ENCODE data around the gene SCAANT1. TPM values are rescaled to one million over a fixed set of nuclear protein-coding genes. Genes with fewer than 3 reads are reported as not detected.

Gene SCAANT1
- not detected in 2 replicates for total RNA-seq (2014; rRNA removed; shearing (Covaris generic); ENCODE audit: low replicate concordance)

- in situ Hi-C loops (cut with HindIII; ENCODE audit: low pct_unique_long_range_greater_than_20kb, low sequenced_read_pairs) = no loop called here
- DNase-seq (ENCODE audit: low read depth) = peak; percentile 87
These were observed at the start of gene SCAANT1 for GRCh38 chr3:63911873-63912767. SCAANT1 (minus strand) TSS chr3:63912383.

GRCh38 chr3:63961891-63962290 lies 49.7 kb upstream of the SCAANT1 start:
- DNase-seq (ENCODE audit: low read depth) = peak; percentile 33
- in situ Hi-C loops (cut with HindIII; ENCODE audit: low pct_unique_long_range_greater_than_20kb, low sequenced_read_pairs) = no loop called here

- peak; percentile 63 for DNase-seq (ENCODE audit: low read depth)
- in situ Hi-C loops (cut with HindIII; ENCODE audit: low pct_unique_long_range_greater_than_20kb, low sequenced_read_pairs) = no loop called here
These were observed 48.0 kb upstream of the SCAANT1 start for GRCh38 chr3:63960048-63960711.

- DNase-seq (ENCODE audit: low read depth) = no peak
- in situ Hi-C loops (cut with HindIII; ENCODE audit: low pct_unique_long_range_greater_than_20kb, low sequenced_read_pairs) = no loop called here
These were observed 47.0 kb upstream of the SCAANT1 start for GRCh38 chr3:63959146-63959545.

- DNase-seq (ENCODE audit: low read depth) = peak; percentile 14
- in situ Hi-C loops (cut with HindIII; ENCODE audit: low pct_unique_long_range_greater_than_20kb, low sequenced_read_pairs) = no loop called here
These were observed 43.8 kb upstream of the SCAANT1 start for GRCh38 chr3:63955830-63956545.

GRCh38 chr3:63955036-63955650 lies 43.0 kb upstream of the SCAANT1 start:
- DNase-seq (ENCODE audit: low read depth) = no peak
- in situ Hi-C loops (cut with HindIII; ENCODE audit: low pct_unique_long_range_greater_than_20kb, low sequenced_read_pairs) = no loop called here

GRCh38 chr3:63954182-63954581 lies 42.0 kb upstream of the SCAANT1 start:
- no peak for DNase-seq (ENCODE audit: low read depth)
- in situ Hi-C loops (cut with HindIII; ENCODE audit: low pct_unique_long_range_greater_than_20kb, low sequenced_read_pairs) = no loop called here

- in situ Hi-C loops (cut with HindIII; ENCODE audit: low pct_unique_long_range_greater_than_20kb, low sequenced_read_pairs) = no loop called here
- no peak for DNase-seq (ENCODE audit: low read depth)
These were observed 40.0 kb upstream of the SCAANT1 start for GRCh38 chr3:63952248-63952594.

GRCh38 chr3:63951492-63952247 lies 39.5 kb upstream of the SCAANT1 start:
- in situ Hi-C loops (cut with HindIII; ENCODE audit: low pct_unique_long_range_greater_than_20kb, low sequenced_read_pairs) = no loop called here

GRCh38 chr3:63950698-63951097 lies 38.5 kb upstream of the SCAANT1 start:
- no peak for DNase-seq (ENCODE audit: low read depth)
- in situ Hi-C loops (cut with HindIII; ENCODE audit: low pct_unique_long_range_greater_than_20kb, low sequenced_read_pairs) = no loop called here

More at GRCh38 chr3:63951492-63952247, 39.5 kb upstream of the SCAANT1 start:
- no peak for DNase-seq (ENCODE audit: low read depth)

GRCh38 chr3:63949005-63949404 lies 36.8 kb upstream of the SCAANT1 start:
- in situ Hi-C loops (cut with HindIII; ENCODE audit: low pct_unique_long_range_greater_than_20kb, low sequenced_read_pairs) = no loop called here
- DNase-seq (ENCODE audit: low read depth) = no peak

GRCh38 chr3:63947594-63947993 lies 35.4 kb upstream of the SCAANT1 start:
- DNase-seq (ENCODE audit: low read depth) = no peak
- in situ Hi-C loops (cut with HindIII; ENCODE audit: low pct_unique_long_range_greater_than_20kb, low sequenced_read_pairs) = no loop called here

GRCh38 chr3:63946753-63947152 lies 34.6 kb upstream of the SCAANT1 start:
- DNase-seq (ENCODE audit: low read depth) = no peak
- in situ Hi-C loops (cut with HindIII; ENCODE audit: low pct_unique_long_range_greater_than_20kb, low sequenced_read_pairs) = no loop called here

- no peak for DNase-seq (ENCODE audit: low read depth)
- in situ Hi-C loops (cut with HindIII; ENCODE audit: low pct_unique_long_range_greater_than_20kb, low sequenced_read_pairs) = no loop called here
These were observed 33.4 kb upstream of the SCAANT1 start for GRCh38 chr3:63945558-63946096.

- in situ Hi-C loops (cut with HindIII; ENCODE audit: low pct_unique_long_range_greater_than_20kb, low sequenced_read_pairs) = no loop called here
- DNase-seq (ENCODE audit: low read depth) = no peak
These were observed 31.5 kb upstream of the SCAANT1 start for GRCh38 chr3:63943678-63944077.

GRCh38 chr3:63942528-63942927 lies 30.3 kb upstream of the SCAANT1 start:
- in situ Hi-C loops (cut with HindIII; ENCODE audit: low pct_unique_long_range_greater_than_20kb, low sequenced_read_pairs) = no loop called here
- DNase-seq (ENCODE audit: low read depth) = no peak

- in situ Hi-C loops (cut with HindIII; ENCODE audit: low pct_unique_long_range_greater_than_20kb, low sequenced_read_pairs) = no loop called here
- DNase-seq (ENCODE audit: low read depth) = no peak
These were observed 28.2 kb upstream of the SCAANT1 start for GRCh38 chr3:63940389-63940757.
